ENCODE results near the gene DVL1.
"Not testable (repeated sequence)": the region's sequence is repeated elsewhere in the genome, so short reads cannot be mapped to it uniquely, and the experiment has no call there.

The DVL1 gene

DNA sequence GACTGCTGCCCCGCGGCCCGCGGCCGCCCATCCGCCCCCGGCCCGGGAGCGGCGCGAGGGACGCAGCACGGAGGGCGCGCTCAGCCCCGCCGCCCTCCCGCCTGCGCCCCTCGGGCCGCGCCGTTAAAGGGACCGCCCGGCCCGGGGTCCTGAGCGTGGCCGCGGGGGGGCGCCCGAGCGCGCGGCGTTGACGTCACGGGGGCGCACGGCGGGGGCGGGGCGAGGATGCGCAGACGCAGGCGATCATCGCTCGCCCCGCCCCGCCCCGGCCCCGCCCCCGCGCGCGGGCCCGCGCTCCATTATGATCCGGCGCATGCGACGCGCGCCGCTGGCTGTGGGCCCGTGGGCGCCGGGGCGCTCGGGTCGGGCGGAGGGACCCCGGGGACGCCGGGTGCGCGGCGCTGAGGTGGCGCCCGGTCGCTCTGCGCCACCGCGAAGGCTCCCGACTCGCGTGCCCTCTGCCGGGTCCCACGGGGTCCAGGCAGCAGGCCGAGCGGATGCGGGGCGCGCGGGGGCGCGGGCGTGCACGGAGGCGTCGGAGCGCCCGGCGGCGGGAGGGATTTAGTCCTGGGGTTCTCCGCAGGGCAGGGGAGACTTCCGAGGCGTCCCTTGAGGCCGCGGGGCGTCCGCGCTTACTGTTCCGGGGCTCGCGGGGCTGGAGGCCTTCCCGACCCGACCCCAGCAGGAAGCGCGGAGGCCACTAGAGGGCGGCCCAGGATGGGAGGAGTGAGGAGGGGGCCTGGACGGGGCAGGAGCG lies at the start of gene DVL1:
TSS of gene DVL1 (minus strand) at position 163 of the 757 bp plus-strand sequence. CDS start 353 bp downstream, outside the sequence.
- DNase-seq, result peak; percentile 87

- DNase-seq, result no peak
Measured at GRCh38 chr1:1398677-1399186, 49.5 kb upstream of the DVL1 start.

DNA sequence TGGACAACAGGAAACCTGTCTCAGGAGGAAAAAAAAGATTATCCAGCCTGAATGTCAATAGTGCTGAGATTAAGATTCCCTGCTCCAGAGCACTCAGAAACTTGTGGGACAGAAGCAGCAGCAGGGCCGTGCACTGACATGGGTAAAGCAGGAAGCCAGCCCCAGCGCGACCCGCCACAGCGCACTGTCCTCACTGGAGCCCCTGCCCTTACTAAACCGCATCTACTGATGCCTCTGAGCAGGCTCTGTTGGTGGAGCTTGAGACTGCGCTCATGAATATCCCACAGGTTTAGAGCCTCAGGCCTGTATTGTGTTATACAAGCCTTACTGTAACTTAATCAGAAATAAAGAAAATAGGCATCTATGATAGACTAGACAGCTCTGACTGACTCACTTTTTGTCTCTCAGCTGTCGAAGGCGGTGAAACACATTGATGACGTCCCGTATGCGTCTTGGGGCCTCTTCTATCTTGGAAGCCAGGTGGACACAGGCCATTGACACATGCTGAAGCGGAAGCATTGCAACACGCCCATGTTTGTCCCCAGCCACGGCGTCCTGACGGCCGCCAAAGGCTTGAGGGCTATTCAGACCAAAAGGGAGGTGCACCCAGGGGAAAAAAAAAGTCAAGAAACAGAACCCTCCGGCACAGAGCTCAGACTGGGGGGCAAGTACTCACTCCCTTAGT lies 48.8 kb upstream of the DVL1 start:
- DNase-seq, result peak; percentile 45

GRCh38 chr1:1395166-1395565 lies 45.9 kb upstream of the DVL1 start:
- no peak for DNase-seq

DNA sequence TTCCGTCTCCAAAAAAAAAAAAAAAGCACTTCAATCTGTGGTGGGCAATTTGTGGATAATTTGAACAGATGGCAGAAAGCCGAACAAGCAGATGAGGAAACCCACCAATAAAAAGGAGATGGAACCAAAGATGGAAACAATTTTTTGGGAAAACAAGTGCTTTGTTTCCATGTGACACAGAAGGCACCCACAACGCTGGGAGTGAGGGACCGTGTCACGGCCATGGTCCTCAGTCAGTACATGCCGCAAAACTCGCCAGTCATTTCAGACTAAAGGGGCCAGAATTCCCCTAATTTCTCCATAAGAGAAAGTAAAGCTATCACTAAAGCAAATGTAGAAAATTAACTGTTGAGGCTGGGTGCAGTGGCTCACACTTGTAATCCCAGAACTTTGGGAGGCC lies 44.9 kb upstream of the DVL1 start:
- DNase-seq, result no peak

- no peak for DNase-seq
Measured at GRCh38 chr1:1393428-1393827, 44.2 kb upstream of the DVL1 start.

DNA sequence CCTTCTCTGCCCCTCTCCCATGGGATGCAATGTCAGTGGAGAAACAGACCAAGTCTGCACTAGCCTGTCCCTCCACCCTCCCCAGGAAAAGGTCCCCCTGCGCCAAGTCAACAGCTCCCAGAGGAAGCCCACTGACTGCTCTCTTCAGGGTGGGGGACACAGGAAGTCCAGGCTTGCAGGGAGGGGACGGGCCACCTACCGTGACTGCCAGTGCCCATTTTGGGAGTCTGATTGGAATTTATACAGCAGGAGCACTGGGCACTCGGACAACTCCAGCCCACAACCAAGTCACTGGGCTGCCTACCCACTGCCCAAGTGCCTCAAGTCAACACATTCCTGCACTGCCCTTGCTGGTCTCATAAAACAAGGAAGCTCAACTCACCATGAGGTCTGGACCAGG lies 43.8 kb upstream of the DVL1 start:
- DNase-seq, result no peak

DNA sequence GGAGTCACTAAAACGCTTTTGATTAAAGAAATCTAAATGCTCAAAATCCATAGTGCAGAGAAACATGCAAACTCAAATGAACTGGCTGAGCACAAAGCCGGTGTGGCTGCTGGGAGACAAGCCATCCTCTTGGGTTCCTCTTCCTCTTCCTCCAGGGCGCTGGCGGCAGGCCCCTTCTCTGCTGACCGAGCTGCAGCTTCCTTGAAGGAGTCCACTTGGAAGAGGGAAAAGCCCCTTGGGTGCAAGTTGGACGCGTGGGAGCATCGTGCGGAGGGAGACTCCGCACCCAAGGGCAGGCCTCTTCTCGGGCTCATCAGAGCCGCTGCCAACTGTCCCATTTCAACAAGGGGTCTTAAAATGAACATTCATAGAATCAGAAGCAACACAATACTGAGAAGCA lies 42.0 kb upstream of the DVL1 start:
- no peak for DNase-seq

GRCh38 chr1:1390675-1391074 lies 41.5 kb upstream of the DVL1 start:
- no peak for DNase-seq

DNA sequence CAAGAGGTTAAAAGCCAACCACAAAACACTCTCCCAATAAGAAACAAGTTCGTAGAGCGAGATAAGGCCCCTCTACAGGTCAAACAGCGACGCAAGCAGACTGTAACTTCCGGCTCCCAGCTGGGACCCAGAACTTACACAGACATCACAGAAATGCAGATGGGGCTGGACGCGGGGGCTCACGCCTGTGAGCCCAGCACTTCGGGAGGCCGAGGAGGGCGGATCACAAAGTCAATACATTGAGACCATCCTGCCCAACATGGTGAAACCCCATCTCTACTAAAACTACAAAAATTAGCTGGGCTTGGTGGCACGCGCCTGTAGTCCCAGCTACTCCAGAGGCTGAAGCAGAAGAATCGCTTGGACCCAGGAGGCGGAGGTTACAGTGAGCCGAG lies 38.9 kb upstream of the DVL1 start:
- no peak for DNase-seq

GRCh38 chr1:1387098-1388077 lies 38.2 kb upstream of the DVL1 start:
- DNase-seq, result no peak

DNA sequence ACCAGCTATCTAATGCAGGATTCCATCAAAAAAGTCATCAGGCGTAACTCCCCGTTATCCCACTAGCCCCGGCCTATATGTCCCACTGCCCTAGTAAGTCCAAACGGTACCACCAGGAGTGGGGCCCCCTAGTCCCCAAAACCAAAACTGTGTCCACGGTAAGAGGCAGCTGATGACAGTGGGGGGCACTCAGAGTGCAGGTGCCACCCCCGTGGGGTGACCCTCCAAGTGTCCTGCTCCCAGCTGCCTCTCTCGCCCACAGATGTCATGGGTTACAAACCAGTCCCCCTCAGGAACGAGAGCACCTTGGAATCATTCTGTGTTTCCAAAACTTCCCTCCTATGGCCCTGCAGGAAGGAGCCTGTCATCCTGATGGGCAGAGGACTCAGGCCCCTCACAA lies 36.7 kb upstream of the DVL1 start:
- DNase-seq, result no peak

- not testable (repeated sequence) for DNase-seq
Measured at GRCh38 chr1:1385339-1385738, 36.1 kb upstream of the DVL1 start.

- no peak for DNase-seq
Measured at GRCh38 chr1:1381294-1381693, 32.1 kb upstream of the DVL1 start.

- no peak for DNase-seq
Measured at GRCh38 chr1:1380860-1381259, 31.6 kb upstream of the DVL1 start.

GRCh38 chr1:1377540-1378205 lies 28.5 kb upstream of the DVL1 start:
- DNase-seq, result no peak

DNA sequence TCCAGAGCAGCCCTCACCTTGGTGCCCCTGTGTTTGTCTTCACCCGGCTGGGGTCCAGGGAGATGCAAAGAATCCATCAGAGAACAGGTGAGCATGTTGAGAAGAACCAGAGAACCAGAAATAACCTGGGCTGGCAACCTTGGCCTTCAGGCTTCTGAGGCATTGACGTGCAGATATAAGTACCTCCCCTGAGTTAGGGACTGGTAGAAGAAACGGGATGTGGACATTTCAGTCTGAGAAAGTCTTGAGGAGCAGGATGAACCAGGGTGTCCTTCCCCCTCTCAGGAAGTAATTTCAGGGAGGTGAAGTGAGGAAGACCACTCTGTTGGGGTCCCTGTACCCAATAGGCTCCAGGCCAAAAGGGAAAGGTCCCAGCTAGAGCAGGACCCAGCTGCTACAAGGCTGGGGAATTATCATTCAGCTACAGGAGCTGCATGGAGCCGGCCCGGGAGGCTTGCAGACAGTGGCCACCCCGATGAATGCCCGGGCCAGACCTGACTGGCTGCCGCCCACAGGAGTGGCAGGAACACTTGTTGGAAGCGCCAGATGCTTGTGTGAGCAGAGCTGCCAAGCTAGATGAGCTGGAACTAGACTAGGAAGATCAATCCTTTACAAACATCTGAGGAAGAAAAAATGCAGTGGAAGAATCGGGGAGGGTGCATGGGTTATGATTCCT lies 27.5 kb upstream of the DVL1 start:
- DNase-seq, result no peak

DNA sequence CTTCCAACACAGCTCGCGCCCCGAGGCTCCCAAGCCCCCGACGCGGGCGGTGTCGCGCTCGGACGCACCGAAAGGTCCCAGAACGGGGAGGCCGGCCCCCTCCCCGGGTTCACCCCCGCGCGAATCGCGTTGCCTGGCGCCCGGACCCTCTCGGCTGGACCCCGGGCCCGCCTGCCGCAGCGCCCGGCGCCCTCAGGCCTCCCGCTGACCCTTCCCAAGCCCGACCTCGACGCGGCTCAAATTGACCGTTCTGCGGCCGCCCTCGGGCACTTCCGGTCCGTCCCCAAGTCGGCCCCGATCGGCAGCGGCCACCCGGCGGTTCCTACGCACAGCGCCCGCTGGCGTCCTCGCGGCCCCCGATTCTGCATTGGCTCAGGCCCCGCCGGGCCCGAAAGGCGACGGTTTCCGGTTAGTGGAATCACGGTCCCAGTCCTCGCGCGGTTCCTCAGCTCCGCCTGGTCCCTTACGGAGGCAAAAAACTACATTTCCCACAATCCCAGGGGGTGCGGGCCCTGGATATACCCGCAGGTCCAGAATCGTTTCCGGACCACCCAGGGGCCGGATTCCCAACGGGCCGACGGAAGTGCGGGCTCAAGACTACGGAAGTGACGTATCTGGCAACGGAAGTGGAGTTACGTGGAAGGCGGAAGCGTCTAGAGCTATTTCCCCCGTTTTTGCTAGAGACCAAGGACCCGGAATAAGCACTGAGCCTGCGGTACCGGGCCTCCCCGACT lies 25.9 kb upstream of the DVL1 start, which contains the start of gene AURKAIP1:
TSS of gene AURKAIP1 (minus strand) at position 279 of the 734 bp plus-strand sequence. CDS start 451 bp downstream, outside the sequence.
- DNase-seq, result peak; percentile 100

- peak; percentile 60 for DNase-seq
Measured at GRCh38 chr1:1374589-1374928, 25.3 kb upstream of the DVL1 start.

DNA sequence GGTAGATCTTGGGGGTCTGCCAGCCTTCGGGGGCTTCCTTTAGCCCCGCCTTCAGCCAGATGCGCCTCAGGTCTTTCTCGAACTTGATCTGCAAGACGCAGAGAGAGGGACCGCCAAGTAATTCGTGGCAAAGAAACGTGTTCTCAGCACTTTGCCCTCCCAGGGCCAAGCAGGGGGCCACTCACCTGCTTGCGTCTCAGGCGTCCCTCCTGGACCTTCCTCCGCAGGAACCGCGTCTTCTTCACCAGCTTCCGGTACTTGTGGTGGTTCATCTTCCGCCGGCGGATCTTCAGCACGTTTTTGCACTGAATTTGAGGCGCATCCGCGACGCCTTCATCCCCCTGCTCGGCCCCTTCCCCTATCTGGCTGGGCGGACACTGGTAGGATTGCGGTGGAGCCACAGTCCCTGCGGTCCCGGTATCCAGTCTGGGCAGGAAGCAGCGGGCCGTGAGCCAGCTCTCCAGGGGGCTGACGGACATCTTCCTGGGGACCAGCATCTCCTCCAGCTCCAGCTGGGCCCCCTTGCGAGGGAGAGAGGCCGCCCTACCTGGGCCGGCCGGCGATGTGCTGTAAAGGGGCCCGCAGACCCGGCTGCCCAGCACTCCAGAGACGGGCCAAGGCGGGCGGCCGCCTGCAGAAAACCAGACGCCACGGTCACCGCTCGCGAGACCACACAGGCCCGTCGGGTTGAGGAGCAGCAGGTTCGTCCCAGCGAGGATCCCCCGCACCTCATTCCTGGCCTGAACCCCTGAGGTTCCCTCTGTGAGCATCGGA lies 24.8 kb upstream of the DVL1 start:
- no peak for DNase-seq

All from NCI-H82 (cell line).